ENCODE results near the gene EGLN3.

DNA sequence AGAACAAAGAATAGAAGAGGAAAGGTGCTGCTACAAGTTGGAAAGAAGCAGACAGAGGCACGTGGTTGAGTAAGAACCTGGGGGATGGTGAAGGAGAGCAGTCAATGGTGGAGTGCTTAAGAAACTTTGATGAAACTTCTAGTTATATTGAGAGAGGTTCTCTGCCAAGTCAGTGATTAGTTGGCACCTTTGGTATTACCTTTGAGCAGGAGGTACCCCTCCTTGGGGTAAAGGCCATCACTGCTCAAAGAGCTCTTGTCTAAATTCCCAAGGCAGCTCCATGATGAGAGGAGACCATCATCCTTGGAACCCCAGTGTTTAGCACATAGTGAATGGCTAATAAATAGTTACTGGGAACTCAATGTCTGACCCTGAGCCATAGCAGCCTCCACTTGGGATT lies 1.7 kb upstream of the EGLN3 start:
- TF ChIP-seq POLR2A (IDR thresholded peaks at IDR 0.05): no peak
- TF ChIP-seq CTCF (IDR thresholded peaks at IDR 0.05): no peak
